Activated T-helper 2 cell treated with anti-CD3 and anti-CD28 coated beads, Interferon-gamma antibody, Interleukin-2, Interleukin-4, amounts not matched to agents 10 μg/mL and 5 μg/mL and 100 μg/mL, durations not matched to agents 14 hours and 24 hours and 36 hours (primary cell): ENCODE measurements around the gene AVL9. TPM values are rescaled to one million over a fixed set of nuclear protein-coding genes. Genes with fewer than 3 reads are reported as not detected.
"Not testable (repeated sequence)": the region's sequence is repeated elsewhere in the genome, so short reads cannot be mapped to it uniquely, and the experiment has no call there.

ENCODE experiments used
- DNase-seq: peaks from one replicate; pipeline ENCODE4 v3.0.0; 2021; ENCODE audit warnings: low spot score
- H3K27ac Mint-ChIP-seq: one replicate; pipeline ENCODE4 v1.8.0; 2021; ENCODE audit warnings: mixed read lengths
- H3K27me3 Mint-ChIP-seq: one replicate; pipeline ENCODE4 v1.8.0; 2021; ENCODE audit warnings: low read depth, mixed read lengths
- H3K36me3 Mint-ChIP-seq: one replicate; pipeline ENCODE4 v1.8.0; 2021; ENCODE audit warnings: low read depth, mixed read lengths
- H3K4me1 Mint-ChIP-seq: one replicate; pipeline ENCODE4 v1.8.0; 2021; ENCODE audit warnings: low read depth, mixed read lengths
- H3K4me3 Mint-ChIP-seq: one replicate; pipeline ENCODE4 v1.8.0; 2021; ENCODE audit warnings: low read depth, mild to moderate bottlenecking, moderate library complexity, mixed read lengths
- H3K9me3 Mint-ChIP-seq: one replicate; pipeline ENCODE4 v1.8.0; 2021; ENCODE audit warnings: mixed read lengths
- intact Hi-C: fragments of 100-400 bp; cut with micrococcal nuclease; formaldehyde crosslinking; loops from one replicate; pipeline ENCODE4 v1.15.1; 2023
- total RNA-seq: library from RNA; stranded (reverse); gene quantifications from 2 replicates; pipeline ENCODE4 v1.2.3, GENCODE V29; 2022

The AVL9 gene
- total RNA-seq, 1 donor from 2014 or later: 43.9 TPM

- intact Hi-C loops: loop anchor here (10.0 kb wide), 1 partner anchor 477 kb away; the partner anchor contains the start of gene NT5C3A
- Mint-ChIP-seq H3K27me3 (no peaks in the 10 kb centered on the region), H3K4me3 (no peak overlapping the region), H3K4me1 (peaks cover 30% of the 10 kb centered on the region), H3K36me3 (peaks cover 59% of the 10 kb centered on the region), H3K27ac (peak overlapping the region; percentile 8), H3K9me3 (no peaks in the 10 kb centered on the region)
- no peak for DNase-seq
These were observed 92.2 kb downstream of the AVL9 start for GRCh38 chr7:32587411-32587948.

GRCh38 chr7:32588657-32589056, 93.4 kb downstream of the AVL9 start:
- no peak for DNase-seq
- Mint-ChIP-seq H3K4me3 (no peak overlapping the region), H3K36me3 (peaks cover 51% of the 10 kb centered on the region), H3K27me3 (no peaks in the 10 kb centered on the region), H3K4me1 (peaks cover 30% of the 10 kb centered on the region), H3K9me3 (no peaks in the 10 kb centered on the region), H3K27ac (peak overlapping the region; percentile 77)
- intact Hi-C loops: loop anchor here (1.0 to 10.0 kb wide), 3 partner anchors 30 to 476 kb away; partner anchors contain the start of genes LSM5 and NT5C3A

GRCh38 chr7:32591938-32592337, 96.6 kb downstream of the AVL9 start:
- peaks cover 21% of the 10 kb centered on the region for H3K36me3 Mint-ChIP-seq
- no peak overlapping the region for H3K27ac Mint-ChIP-seq
- H3K4me3 Mint-ChIP-seq: no peak overlapping the region
- no peaks in the 10 kb centered on the region for H3K9me3 Mint-ChIP-seq
- intact Hi-C loops: no loop called here
- no peaks in the 10 kb centered on the region for H3K27me3 Mint-ChIP-seq
- H3K4me1 Mint-ChIP-seq: peaks cover 25% of the 10 kb centered on the region
- DNase-seq: no peak

GRCh38 chr7:32592701-32593100, 97.4 kb downstream of the AVL9 start:
- no peak overlapping the region for H3K27ac Mint-ChIP-seq

GRCh38 chr7:32594965-32595490, 99.7 kb downstream of the AVL9 start:
- Mint-ChIP-seq H3K36me3 (peaks cover 4% of the 10 kb centered on the region), H3K27me3 (peaks cover 8% of the 10 kb centered on the region), H3K27ac (no peak overlapping the region), H3K4me3 (no peak overlapping the region), H3K9me3 (peaks cover 8% of the 10 kb centered on the region), H3K4me1 (peaks cover 2% of the 10 kb centered on the region)
- intact Hi-C loops: no loop called here
- no peak for DNase-seq

More at GRCh38 chr7:32592701-32593100, 97.4 kb downstream of the AVL9 start:
- peaks cover 3% of the 10 kb centered on the region for H3K9me3 Mint-ChIP-seq
- intact Hi-C loops: no loop called here
- no peak for DNase-seq
- H3K4me3 Mint-ChIP-seq: no peak overlapping the region
- peaks cover 18% of the 10 kb centered on the region for H3K4me1 Mint-ChIP-seq
- peaks cover 14% of the 10 kb centered on the region for H3K36me3 Mint-ChIP-seq
- H3K27me3 Mint-ChIP-seq: no peaks in the 10 kb centered on the region

- DNase-seq, H3K27me3 Mint-ChIP-seq, H3K36me3 Mint-ChIP-seq, intact Hi-C loops, H3K4me3 Mint-ChIP-seq, H3K27ac Mint-ChIP-seq, H3K4me1 Mint-ChIP-seq: not testable (repeated sequence)
- peaks cover 23% of the 10 kb centered on the region for H3K9me3 Mint-ChIP-seq
These were observed 105.9 kb downstream of the AVL9 start for GRCh38 chr7:32601196-32601595.

GRCh38 chr7:32602470-32602869, 107.2 kb downstream of the AVL9 start:
- intact Hi-C loops: no loop called here
- Mint-ChIP-seq H3K4me3 (no peak overlapping the region), H3K9me3 (peaks cover 22% of the 10 kb centered on the region), H3K36me3 (no peaks in the 10 kb centered on the region), H3K4me1 (no peaks in the 10 kb centered on the region), H3K27ac (no peak overlapping the region), H3K27me3 (peaks cover 8% of the 10 kb centered on the region)
- DNase-seq: no peak

- H3K27me3 Mint-ChIP-seq, H3K4me1 Mint-ChIP-seq, H3K27ac Mint-ChIP-seq, DNase-seq, H3K4me3 Mint-ChIP-seq, H3K36me3 Mint-ChIP-seq, intact Hi-C loops: not testable (repeated sequence)
- peaks cover 15% of the 10 kb centered on the region for H3K9me3 Mint-ChIP-seq
These were observed 108.2 kb downstream of the AVL9 start for GRCh38 chr7:32603492-32603891.

- intact Hi-C loops, H3K27ac Mint-ChIP-seq, H3K36me3 Mint-ChIP-seq, H3K4me3 Mint-ChIP-seq, H3K4me1 Mint-ChIP-seq, DNase-seq, H3K27me3 Mint-ChIP-seq: not testable (repeated sequence)
- peaks cover 15% of the 10 kb centered on the region for H3K9me3 Mint-ChIP-seq
These were observed 108.8 kb downstream of the AVL9 start for GRCh38 chr7:32604047-32604446.

GRCh38 chr7:32605032-32605431, 109.7 kb downstream of the AVL9 start:
- no peaks in the 10 kb centered on the region for H3K27me3 Mint-ChIP-seq

GRCh38 chr7:32609463-32609862, 114.2 kb downstream of the AVL9 start:
- intact Hi-C loops: no loop called here
- Mint-ChIP-seq H3K9me3 (peaks cover 6% of the 10 kb centered on the region), H3K4me1 (no peaks in the 10 kb centered on the region), H3K4me3 (no peak overlapping the region), H3K36me3 (no peaks in the 10 kb centered on the region), H3K27ac (no peak overlapping the region), H3K27me3 (no peaks in the 10 kb centered on the region)
- DNase-seq: no peak

More at GRCh38 chr7:32605032-32605431, 109.7 kb downstream of the AVL9 start:
- Mint-ChIP-seq H3K27ac (no peak overlapping the region), H3K4me3 (no peak overlapping the region), H3K9me3 (peaks cover 15% of the 10 kb centered on the region), H3K36me3 (no peaks in the 10 kb centered on the region), H3K4me1 (no peaks in the 10 kb centered on the region)
- no peak for DNase-seq
- intact Hi-C loops: no loop called here

- no peaks in the 10 kb centered on the region for H3K27me3 Mint-ChIP-seq
- H3K4me3 Mint-ChIP-seq: no peak overlapping the region
- no peaks in the 10 kb centered on the region for H3K9me3 Mint-ChIP-seq
- intact Hi-C loops: no loop called here
- no peak overlapping the region for H3K27ac Mint-ChIP-seq
- no peaks in the 10 kb centered on the region for H3K36me3 Mint-ChIP-seq
- DNase-seq: no peak
- no peaks in the 10 kb centered on the region for H3K4me1 Mint-ChIP-seq
These were observed 116.2 kb downstream of the AVL9 start for GRCh38 chr7:32611201-32612099.

GRCh38 chr7:32616625-32617024, 121.3 kb downstream of the AVL9 start:
- peaks cover 14% of the 10 kb centered on the region for H3K4me1 Mint-ChIP-seq
- H3K36me3 Mint-ChIP-seq: no peaks in the 10 kb centered on the region
- no peaks in the 10 kb centered on the region for H3K9me3 Mint-ChIP-seq
- no peak overlapping the region for H3K4me3 Mint-ChIP-seq
- H3K27ac Mint-ChIP-seq: no peak overlapping the region
- intact Hi-C loops: no loop called here
- no peak for DNase-seq
- peaks cover 10% of the 10 kb centered on the region for H3K27me3 Mint-ChIP-seq
